ENCODE data around the gene ATP5PO. TPM values are rescaled to one million over a fixed set of nuclear protein-coding genes. Genes with fewer than 3 reads are reported as not detected.

Gene ATP5PO
- total and polyA plus RNA-seq, 2 of the 8 experiments (the other 6 are each of a cell fraction or from before 2014, with no cell fraction given) = 251 to 267 TPM

- TF ChIP-seq, protein P1, sequence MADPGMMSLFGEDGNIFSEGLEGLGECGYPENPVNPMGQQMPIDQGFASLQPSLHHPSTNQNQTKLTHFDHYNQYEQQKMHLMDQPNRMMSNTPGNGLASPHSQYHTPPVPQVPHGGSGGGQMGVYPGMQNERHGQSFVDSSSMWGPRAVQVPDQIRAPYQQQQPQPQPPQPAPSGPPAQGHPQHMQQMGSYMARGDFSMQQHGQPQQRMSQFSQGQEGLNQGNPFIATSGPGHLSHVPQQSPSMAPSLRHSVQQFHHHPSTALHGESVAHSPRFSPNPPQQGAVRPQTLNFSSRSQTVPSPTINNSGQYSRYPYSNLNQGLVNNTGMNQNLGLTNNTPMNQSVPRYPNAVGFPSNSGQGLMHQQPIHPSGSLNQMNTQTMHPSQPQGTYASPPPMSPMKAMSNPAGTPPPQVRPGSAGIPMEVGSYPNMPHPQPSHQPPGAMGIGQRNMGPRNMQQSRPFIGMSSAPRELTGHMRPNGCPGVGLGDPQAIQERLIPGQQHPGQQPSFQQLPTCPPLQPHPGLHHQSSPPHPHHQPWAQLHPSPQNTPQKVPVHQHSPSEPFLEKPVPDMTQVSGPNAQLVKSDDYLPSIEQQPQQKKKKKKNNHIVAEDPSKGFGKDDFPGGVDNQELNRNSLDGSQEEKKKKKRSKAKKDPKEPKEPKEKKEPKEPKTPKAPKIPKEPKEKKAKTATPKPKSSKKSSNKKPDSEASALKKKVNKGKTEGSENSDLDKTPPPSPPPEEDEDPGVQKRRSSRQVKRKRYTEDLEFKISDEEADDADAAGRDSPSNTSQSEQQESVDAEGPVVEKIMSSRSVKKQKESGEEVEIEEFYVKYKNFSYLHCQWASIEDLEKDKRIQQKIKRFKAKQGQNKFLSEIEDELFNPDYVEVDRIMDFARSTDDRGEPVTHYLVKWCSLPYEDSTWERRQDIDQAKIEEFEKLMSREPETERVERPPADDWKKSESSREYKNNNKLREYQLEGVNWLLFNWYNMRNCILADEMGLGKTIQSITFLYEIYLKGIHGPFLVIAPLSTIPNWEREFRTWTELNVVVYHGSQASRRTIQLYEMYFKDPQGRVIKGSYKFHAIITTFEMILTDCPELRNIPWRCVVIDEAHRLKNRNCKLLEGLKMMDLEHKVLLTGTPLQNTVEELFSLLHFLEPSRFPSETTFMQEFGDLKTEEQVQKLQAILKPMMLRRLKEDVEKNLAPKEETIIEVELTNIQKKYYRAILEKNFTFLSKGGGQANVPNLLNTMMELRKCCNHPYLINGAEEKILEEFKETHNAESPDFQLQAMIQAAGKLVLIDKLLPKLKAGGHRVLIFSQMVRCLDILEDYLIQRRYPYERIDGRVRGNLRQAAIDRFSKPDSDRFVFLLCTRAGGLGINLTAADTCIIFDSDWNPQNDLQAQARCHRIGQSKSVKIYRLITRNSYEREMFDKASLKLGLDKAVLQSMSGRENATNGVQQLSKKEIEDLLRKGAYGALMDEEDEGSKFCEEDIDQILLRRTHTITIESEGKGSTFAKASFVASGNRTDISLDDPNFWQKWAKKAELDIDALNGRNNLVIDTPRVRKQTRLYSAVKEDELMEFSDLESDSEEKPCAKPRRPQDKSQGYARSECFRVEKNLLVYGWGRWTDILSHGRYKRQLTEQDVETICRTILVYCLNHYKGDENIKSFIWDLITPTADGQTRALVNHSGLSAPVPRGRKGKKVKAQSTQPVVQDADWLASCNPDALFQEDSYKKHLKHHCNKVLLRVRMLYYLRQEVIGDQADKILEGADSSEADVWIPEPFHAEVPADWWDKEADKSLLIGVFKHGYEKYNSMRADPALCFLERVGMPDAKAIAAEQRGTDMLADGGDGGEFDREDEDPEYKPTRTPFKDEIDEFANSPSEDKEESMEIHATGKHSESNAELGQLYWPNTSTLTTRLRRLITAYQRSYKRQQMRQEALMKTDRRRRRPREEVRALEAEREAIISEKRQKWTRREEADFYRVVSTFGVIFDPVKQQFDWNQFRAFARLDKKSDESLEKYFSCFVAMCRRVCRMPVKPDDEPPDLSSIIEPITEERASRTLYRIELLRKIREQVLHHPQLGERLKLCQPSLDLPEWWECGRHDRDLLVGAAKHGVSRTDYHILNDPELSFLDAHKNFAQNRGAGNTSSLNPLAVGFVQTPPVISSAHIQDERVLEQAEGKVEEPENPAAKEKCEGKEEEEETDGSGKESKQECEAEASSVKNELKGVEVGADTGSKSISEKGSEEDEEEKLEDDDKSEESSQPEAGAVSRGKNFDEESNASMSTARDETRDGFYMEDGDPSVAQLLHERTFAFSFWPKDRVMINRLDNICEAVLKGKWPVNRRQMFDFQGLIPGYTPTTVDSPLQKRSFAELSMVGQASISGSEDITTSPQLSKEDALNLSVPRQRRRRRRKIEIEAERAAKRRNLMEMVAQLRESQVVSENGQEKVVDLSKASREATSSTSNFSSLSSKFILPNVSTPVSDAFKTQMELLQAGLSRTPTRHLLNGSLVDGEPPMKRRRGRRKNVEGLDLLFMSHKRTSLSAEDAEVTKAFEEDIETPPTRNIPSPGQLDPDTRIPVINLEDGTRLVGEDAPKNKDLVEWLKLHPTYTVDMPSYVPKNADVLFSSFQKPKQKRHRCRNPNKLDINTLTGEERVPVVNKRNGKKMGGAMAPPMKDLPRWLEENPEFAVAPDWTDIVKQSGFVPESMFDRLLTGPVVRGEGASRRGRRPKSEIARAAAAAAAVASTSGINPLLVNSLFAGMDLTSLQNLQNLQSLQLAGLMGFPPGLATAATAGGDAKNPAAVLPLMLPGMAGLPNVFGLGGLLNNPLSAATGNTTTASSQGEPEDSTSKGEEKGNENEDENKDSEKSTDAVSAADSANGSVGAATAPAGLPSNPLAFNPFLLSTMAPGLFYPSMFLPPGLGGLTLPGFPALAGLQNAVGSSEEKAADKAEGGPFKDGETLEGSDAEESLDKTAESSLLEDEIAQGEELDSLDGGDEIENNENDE (IDR thresholded peaks at IDR 0.05; ENCODE audit: insufficient replicate concordance, low read length) = no peak
- no peak for TF ChIP-seq TCF12 (IDR thresholded peaks at IDR 0.05; ENCODE audit: low read depth, low read length)
- TF ChIP-seq TBP (IDR thresholded peaks at IDR 0.05; ENCODE audit: low read depth, low read length) = no peak
- no peak for TF ChIP-seq NANOG (IDR thresholded peaks at IDR 0.05; ENCODE audit: insufficient read depth, low read depth, low read length, poor library complexity, severe bottlenecking)
- TF ChIP-seq EZH2 (IDR thresholded peaks at IDR 0.05; ENCODE audit: low read depth, low read length, severe bottlenecking) = no peak
- no peak for TF ChIP-seq RXRA (IDR thresholded peaks at IDR 0.05; ENCODE audit: insufficient read depth, low read depth, low read length)
- TF ChIP-seq SAP30 (IDR thresholded peaks at IDR 0.05; ENCODE audit: insufficient read depth, insufficient replicate concordance, low read length) = no peak
- no peak for TF ChIP-seq CBX8 (IDR thresholded peaks at IDR 0.05; ENCODE audit: borderline replicate concordance, low read depth, low read length)
These were observed 41.4 kb downstream of the ATP5PO start (continued) for GRCh38 chr21:33874161-33874560.
